SK-N-SH (cell line): ENCODE results near the gene MAML3. TPM values are rescaled to one million over a fixed set of nuclear protein-coding genes. Genes with fewer than 3 reads are reported as not detected.

Experiments used
- CTCF ChIA-PET: fragments of 300-600, 350-600 bp; formaldehyde crosslinking; extraction: SDS; loops from one replicate; lab custom pipeline; 2021; lab: Yijun Ruan, JAX
- POLR2A ChIA-PET: fragments of 350-600 bp; sonication (Branson Sonifier 250); formaldehyde crosslinking; extraction: SDS; loops from one replicate; lab custom pipeline; 2020; ENCODE audit warnings: antibody characterized with exemption, inconsistent platforms; lab: Yijun Ruan, JAX
- DNase-seq: peaks from one replicate; pipeline ENCODE4 v3.0.0; 2012
- H2AFZ ChIP-seq: fragments of 200-600 bp; sonication (generic); 2 replicates; pipeline ENCODE4 v1.8.1; 2016; ENCODE audit warnings: antibody characterized with exemption, mild to moderate bottlenecking, low read depth
- H3F3A ChIP-seq: fragments of 200-600 bp; sonication (generic); replicated peaks from 2 replicates; pipeline ENCODE3; 2016; ENCODE audit warnings: antibody characterized with exemption, mild to moderate bottlenecking; ENCODE audit not compliant: insufficient read depth
- H3K27ac ChIP-seq, 2 experiments: fragments of 200-500 bp in 1 of 2; fragments of 200-600 bp in 1 of 2; sonication (Bioruptor generic) in 1 of 2; sonication (generic), shearing (Covaris generic) in 1 of 2; 2 replicates each; pipeline versions ENCODE4 v1.5.1 to v1.6.1; 2014 to 2016; ENCODE audit warnings: low read depth in 2 of 2, inconsistent platforms in 1 of 2, low read length in 1 of 2, mild to moderate bottlenecking in 1 of 2, mixed read lengths in 1 of 2
- H3K27me3 ChIP-seq: fragments of 200-600 bp; sonication (generic), shearing (Covaris generic); 2 replicates; pipeline ENCODE4 v1.6.1; 2016; ENCODE audit warnings: mixed run types; ENCODE audit not compliant: insufficient read depth
- H3K36me3 ChIP-seq, 2 experiments: fragments of 200-500 bp in 1 of 2; fragments of 200-600 bp in 1 of 2; sonication (Bioruptor generic) in 1 of 2; sonication (generic) in 1 of 2; replicated peaks in 1 of 2; 2 replicates each; pipeline versions ENCODE3 to v1.5.1; 2014 to 2016; ENCODE audit warnings: low read length in 1 of 2, mild to moderate bottlenecking in 1 of 2; ENCODE audit not compliant: insufficient read depth in 2 of 2, control insufficient read depth in 1 of 2
- H3K4me1 ChIP-seq, 2 experiments: fragments of 200-500 bp in 1 of 2; fragments of 200-600 bp in 1 of 2; sonication (Bioruptor generic) in 1 of 2; sonication (generic), shearing (Covaris generic) in 1 of 2; 2 replicates each; pipeline versions ENCODE4 v1.5.1 to v1.6.1; 2014 to 2016; ENCODE audit warnings: low read depth in 1 of 2, low read length in 1 of 2, mixed run types in 1 of 2; ENCODE audit not compliant: insufficient read depth in 2 of 2, control insufficient read depth in 1 of 2
- H3K4me2 ChIP-seq: fragments of 200-600 bp; sonication (generic), shearing (Covaris generic); 2 replicates; pipeline ENCODE4 v1.6.1; 2017; ENCODE audit warnings: mixed run types
- H3K4me3 ChIP-seq, 2 experiments: fragments of 200-500 bp in 1 of 2; fragments of 200-600 bp in 1 of 2; sonication (Bioruptor generic) in 1 of 2; sonication (generic), shearing (Covaris generic) in 1 of 2; 2 replicates each; pipeline versions ENCODE4 v1.5.1 to v1.8.1; 2014 to 2016; ENCODE audit warnings: low read depth in 2 of 2, inconsistent platforms in 1 of 2, low read length in 1 of 2, mild to moderate bottlenecking in 1 of 2, mixed read lengths in 1 of 2, moderate library complexity in 1 of 2
- H3K79me2 ChIP-seq: fragments of 200-600 bp; sonication (generic); 2 replicates; pipeline ENCODE4 v1.8.1; 2017; ENCODE audit warnings: mild to moderate bottlenecking; ENCODE audit not compliant: insufficient read depth
- H3K9ac ChIP-seq: fragments of 200-600 bp; sonication (generic); 2 replicates; pipeline ENCODE4 v1.6.1; 2017; ENCODE audit warnings: mixed run types
- H3K9me2 ChIP-seq: fragments of 200-600 bp; sonication (generic); 2 replicates; pipeline ENCODE4 v1.6.1; 2017; ENCODE audit warnings: mixed run types
- H3K9me3 ChIP-seq: fragments of 200-600 bp; sonication (generic); 2 replicates; pipeline ENCODE4 v1.6.1; 2017; ENCODE audit warnings: mixed run types, mild to moderate bottlenecking, moderate library complexity
- H4K20me1 ChIP-seq: fragments of 200-600 bp; sonication (generic); 2 replicates; pipeline ENCODE4 v1.6.1; 2017; ENCODE audit warnings: mild to moderate bottlenecking, mixed run types; ENCODE audit not compliant: insufficient read depth
- CHD2 ChIP-seq: fragments of 150-350 bp; IDR thresholded peaks from 2 replicates; pipeline ENCODE4 v1.6.1; 2018; ENCODE audit warnings: low read length; ENCODE audit not compliant: partially characterized antibody
- CTCF ChIP-seq: fragments of 200-600 bp; sonication (generic); IDR thresholded peaks from 2 replicates; pipeline ENCODE4 v1.6.1; 2017; ENCODE audit warnings: antibody characterized with exemption, mild to moderate bottlenecking, moderate library complexity
- JUND ChIP-seq: IDR thresholded peaks from 2 replicates; pipeline ENCODE4 v1.4.0; 2012
- MEF2A ChIP-seq: IDR thresholded peaks from 2 replicates; pipeline ENCODE4 v1.4.0; 2012; ENCODE audit warnings: low read depth, borderline replicate concordance
- MXI1 ChIP-seq: IDR thresholded peaks from 2 replicates; pipeline ENCODE4 v1.6.1; 2012; ENCODE audit warnings: mild to moderate bottlenecking, low read depth, low read length, improper control_type of control experiment
- PBX3 ChIP-seq: IDR thresholded peaks from 2 replicates; pipeline ENCODE4; 2012
- POLR2AphosphoS5 ChIP-seq: IDR thresholded peaks from 2 replicates; pipeline ENCODE4 v1.6.1; 2012; ENCODE audit warnings: low read depth, low read length
- RAD21 ChIP-seq: IDR thresholded peaks from 2 replicates; pipeline ENCODE4 v1.6.1; 2012; ENCODE audit warnings: mild to moderate bottlenecking, low read length
- SIN3A ChIP-seq: IDR thresholded peaks from 2 replicates; pipeline ENCODE4 v1.6.1; 2012; ENCODE audit warnings: low read depth, mild to moderate bottlenecking, low read length, moderate library complexity, borderline replicate concordance
- WGBS: methylation state at CpG from one replicate; pipeline ENCODE4 v1.1.6; 2017; ENCODE audit warnings: low lambda C conversion rate; 5-methylcytosine and 5-hydroxymethylcytosine counted together
- polyA plus RNA-seq, 3 experiments: library from polyadenylated mRNA; depleted of rRNA; stranded (reverse); fragments of >200 nt; gene quantifications; 2 replicates each; pipeline ENCODE4 v1.2.3, GENCODE V29; 2012
- TF ChIP-seq, protein P1 (sequence below): IDR thresholded peaks from 2 replicates; pipeline ENCODE4 v1.4.0; 2012; ENCODE audit warnings: low read depth
- TF ChIP-seq, protein P2 (sequence below): fragments of 150-350 bp; IDR thresholded peaks from 2 replicates; pipeline ENCODE4 v1.6.1; 2016; ENCODE audit warnings: mild to moderate bottlenecking, low read depth, low read length

Gene MAML3
- polyA plus RNA-seq, 1 of the 3 experiments (the other 2 are of a cell fraction) = 5.3 TPM

GRCh38 chr4:140121646-140122045 is 32.3 kb downstream of the MAML3 start:
- 90% methylated on average over 3 of the region's 3 CpGs for WGBS

DNA sequence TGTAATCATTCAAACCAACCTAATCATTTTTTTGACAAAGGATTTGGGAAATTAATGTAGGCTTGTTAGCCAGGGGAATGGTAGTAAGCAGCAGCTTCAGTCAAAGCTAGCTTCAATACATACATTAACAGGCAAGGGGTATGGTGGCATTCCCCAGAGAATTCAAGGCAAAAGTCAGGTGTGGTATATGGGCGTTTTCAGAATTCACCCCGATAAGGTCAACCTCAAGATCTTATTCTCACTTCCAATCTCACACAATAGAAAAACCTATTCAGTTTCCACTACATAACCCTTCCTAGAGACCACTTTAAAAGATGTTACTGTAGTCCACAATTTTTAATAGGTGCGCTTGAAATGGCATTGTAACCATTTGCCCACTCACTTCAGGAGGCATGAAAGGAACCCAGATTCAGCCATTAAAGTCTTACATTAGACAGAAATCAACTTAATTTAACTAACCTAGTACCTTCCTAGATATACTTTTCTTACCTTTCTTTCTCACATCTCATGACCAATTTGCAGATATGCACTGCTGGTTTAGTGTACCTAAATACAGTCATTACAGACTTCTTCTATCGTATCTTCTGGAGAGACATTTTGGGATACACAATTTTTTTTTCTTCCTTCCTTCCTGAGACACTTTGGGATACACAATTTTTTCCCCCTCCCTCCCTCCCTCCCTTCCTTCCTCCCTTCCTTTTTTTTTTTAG is 34.9 kb downstream of the MAML3 start:
- CTCF ChIA-PET = interaction anchor here (2.0 kb wide), 1 partner anchor 31 kb away, joined by 6 read pairs; no protein-coding TSS in a partner anchor
- Histone ChIP-seq H3K27me3 (no peaks in the 10 kb centered on the region), H3K4me1 (peaks cover 0 to 9% of the 10 kb centered on the region in 2 experiments; a peak in 2 of 4 replicates), H3K9me2 (no peaks in the 10 kb centered on the region), H3K79me2 (peaks cover 9% of the 10 kb centered on the region; the same call in 1 of the 2 replicates), H4K20me1 (no peaks in the 10 kb centered on the region), H3K4me2 (no peak overlapping the region), H3K4me3 (no peak overlapping the region), H2AFZ (no peak overlapping the region), H3F3A (peaks cover 10% of the 10 kb centered on the region), H3K9me3 (no peaks in the 10 kb centered on the region), H3K36me3 (no peaks in the 10 kb centered on the region), H3K27ac (no peak overlapping the region), H3K9ac (no peak overlapping the region)
- POLR2A ChIA-PET = no interaction called here
- no peak for DNase-seq
- TF ChIP-seq JUND = no peak
- no peak for TF ChIP-seq PBX3
- TF ChIP-seq RAD21 = no peak
- no peak for TF ChIP-seq SIN3A
- WGBS = 96% methylated on average over 4 of the region's 4 CpGs

More at GRCh38 chr4:140121646-140122045, 32.3 kb downstream of the MAML3 start:
- Histone ChIP-seq H3K79me2 (peaks cover 3% of the 10 kb centered on the region; the same call in 1 of the 2 replicates), H3K9me3 (no peaks in the 10 kb centered on the region), H3K36me3 (no peaks in the 10 kb centered on the region), H3K27me3 (no peaks in the 10 kb centered on the region), H2AFZ (no peak overlapping the region), H4K20me1 (no peaks in the 10 kb centered on the region), H3K4me1 (peaks cover 0 to 2% of the 10 kb centered on the region in 2 experiments; a peak in 2 of 4 replicates), H3K9me2 (no peaks in the 10 kb centered on the region), H3K27ac (no peak overlapping the region), H3K4me2 (no peak overlapping the region), H3F3A (no peaks in the 10 kb centered on the region), H3K4me3 (no peak overlapping the region), H3K9ac (no peak overlapping the region)
- ChIA-PET CTCF (no interaction called here), POLR2A (no interaction called here)
- no peak for DNase-seq
- TF ChIP-seq MEF2A = no peak
- TF ChIP-seq CTCF = no peak
- TF ChIP-seq, protein P1, sequence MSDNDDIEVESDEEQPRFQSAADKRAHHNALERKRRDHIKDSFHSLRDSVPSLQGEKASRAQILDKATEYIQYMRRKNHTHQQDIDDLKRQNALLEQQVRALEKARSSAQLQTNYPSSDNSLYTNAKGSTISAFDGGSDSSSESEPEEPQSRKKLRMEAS = no peak
- TF ChIP-seq, protein P2, sequence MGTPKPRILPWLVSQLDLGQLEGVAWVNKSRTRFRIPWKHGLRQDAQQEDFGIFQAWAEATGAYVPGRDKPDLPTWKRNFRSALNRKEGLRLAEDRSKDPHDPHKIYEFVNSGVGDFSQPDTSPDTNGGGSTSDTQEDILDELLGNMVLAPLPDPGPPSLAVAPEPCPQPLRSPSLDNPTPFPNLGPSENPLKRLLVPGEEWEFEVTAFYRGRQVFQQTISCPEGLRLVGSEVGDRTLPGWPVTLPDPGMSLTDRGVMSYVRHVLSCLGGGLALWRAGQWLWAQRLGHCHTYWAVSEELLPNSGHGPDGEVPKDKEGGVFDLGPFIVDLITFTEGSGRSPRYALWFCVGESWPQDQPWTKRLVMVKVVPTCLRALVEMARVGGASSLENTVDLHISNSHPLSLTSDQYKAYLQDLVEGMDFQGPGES = no peak
- TF ChIP-seq CHD2 = no peak
- no peak for TF ChIP-seq POLR2AphosphoS5
- no peak for TF ChIP-seq MXI1
